GM18867 (cell line): Measurements from ENCODE around the gene TXNDC12.
A peak's percentile ranks its signal among the peaks of the same experiment; 100 is the strongest.

ENCODE experiments used
- ATAC-seq: cut with Tn5 transposase; IDR thresholded peaks from one replicate; pipeline ENCODE4 v1.9.1; 2021; ENCODE audit warnings: mild to moderate bottlenecking, moderate library complexity; ENCODE audit not compliant: unreplicated experiment

TXNDC12 gene

GRCh38 chr1:52002038-52002917 lies 52.7 kb downstream of the TXNDC12 start:
- peak; percentile 75 for ATAC-seq

GRCh38 chr1:51998701-51999100 lies 56.3 kb downstream of the TXNDC12 start:
- no peak for ATAC-seq

- no peak for ATAC-seq
Measured at GRCh38 chr1:51997974-51998382, 57.0 kb downstream of the TXNDC12 start.

GRCh38 chr1:51990478-51990965 lies 64.5 kb downstream of the TXNDC12 start, which contains the start of gene RAB3B:
RAB3B (minus strand) TSS chr1:51990700; CDS start chr1:51977117, 13,583 bp downstream.
- ATAC-seq: peak; percentile 81

GRCh38 chr1:51989582-51990477 lies 65.2 kb downstream of the TXNDC12 start:
- ATAC-seq: no peak

GRCh38 chr1:51988254-51988653 lies 66.7 kb downstream of the TXNDC12 start:
- no peak for ATAC-seq

GRCh38 chr1:51986718-51987117 lies 68.3 kb downstream of the TXNDC12 start:
- ATAC-seq: no peak

DNA sequence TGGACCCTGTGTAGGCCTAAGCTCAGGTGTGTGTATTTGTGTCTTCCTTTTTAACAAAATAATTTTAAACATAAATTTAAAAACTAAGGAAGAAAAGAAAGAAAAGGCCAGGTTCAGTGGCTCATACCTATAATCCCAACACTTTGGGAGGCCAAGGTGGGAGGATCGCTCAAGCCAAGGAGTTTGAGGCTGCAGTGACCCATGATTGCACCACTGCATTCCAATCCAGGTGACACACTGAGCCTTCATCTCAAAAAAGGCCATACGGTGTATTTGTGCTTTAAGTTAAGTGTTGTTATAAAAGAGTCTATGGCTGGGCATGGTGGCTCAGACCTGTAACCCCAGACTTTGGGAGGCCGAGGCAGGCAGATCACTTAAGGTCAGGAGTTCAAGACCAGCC lies 72.8 kb downstream of the TXNDC12 start:
- ATAC-seq: no peak

DNA sequence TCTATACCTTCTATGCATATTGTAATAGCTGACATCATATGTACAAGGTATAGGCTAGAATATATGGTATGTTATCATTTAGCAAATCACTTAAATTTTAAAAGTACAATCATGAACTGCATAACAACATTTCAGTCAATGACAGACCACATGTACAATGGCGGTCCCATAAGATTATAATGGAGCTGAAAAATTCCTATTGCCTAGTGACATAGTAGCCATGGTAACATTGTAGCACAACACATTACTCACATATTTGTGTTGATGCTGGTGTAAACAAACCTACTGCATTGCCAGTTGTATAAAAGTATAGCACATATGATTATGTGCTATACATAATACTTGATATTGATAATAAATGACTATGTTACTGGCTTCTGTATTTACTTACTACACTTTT lies 73.4 kb downstream of the TXNDC12 start:
- no peak for ATAC-seq

GRCh38 chr1:51978099-51978498 lies 76.9 kb downstream of the TXNDC12 start:
- no peak for ATAC-seq

- no peak for ATAC-seq
Measured at GRCh38 chr1:51976846-51977602, 78.0 kb downstream of the TXNDC12 start.

GRCh38 chr1:51973587-51974474 lies 81.2 kb downstream of the TXNDC12 start:
- no peak for ATAC-seq
